Breast epithelium (tissue), 4 donors: Measurements from ENCODE around the gene NRF1. TPM values are rescaled to one million over a fixed set of nuclear protein-coding genes. Genes with fewer than 3 reads are reported as not detected.
"Not testable (repeated sequence)": the region's sequence is repeated elsewhere in the genome, so short reads cannot be mapped to it uniquely, and the experiment has no call there.

Experiments used
- DNase-seq, 2 donors: peaks; one replicate each; pipeline ENCODE4 v3.0.0-alpha.2; 2019; ENCODE audit warnings: low spot score in 2 of 2
- H3K27ac ChIP-seq, 2 donors: fragments of 200-600 bp; sonication (generic) in 1 of 2; one replicate each; pipeline ENCODE4 v1.5.1; 2016 to 2019; ENCODE audit warnings: mild to moderate bottlenecking in 1 of 2
- H3K27me3 ChIP-seq, 2 donors: fragments of 200-600 bp; sonication (generic) in 1 of 2; one replicate each; pipeline versions ENCODE4 v1.5.1 to v1.6.0; 2017 to 2019; ENCODE audit warnings: control low read depth in 1 of 2, mild to moderate bottlenecking in 1 of 2
- H3K36me3 ChIP-seq: fragments of 200-600 bp; one replicate; pipeline ENCODE4 v1.5.1; 2019
- H3K4me1 ChIP-seq, 2 donors: fragments of 200-600 bp; sonication (generic); one replicate each; pipeline ENCODE4 v1.5.1; 2016 to 2019; ENCODE audit warnings: control low read depth in 1 of 2
- H3K4me3 ChIP-seq, 3 donors: fragments of 200-600 bp; sonication (generic); 1 replicate in 2 of 3; 2 replicates in 1 of 3; pipeline ENCODE4 v1.5.1; 2016 to 2019; ENCODE audit warnings: mild to moderate bottlenecking in 3 of 3, moderate library complexity in 2 of 3
- H3K9me3 ChIP-seq, 2 donors: fragments of 200-600 bp; sonication (generic) in 1 of 2; one replicate each; pipeline ENCODE4 v1.5.1; 2016 to 2019; ENCODE audit warnings: control low read depth in 1 of 2
- CTCF ChIP-seq, 3 donors: fragments of 450-650 bp; IDR thresholded peaks; one replicate each; pipeline ENCODE4 v1.5.1; 2016 to 2017; ENCODE audit warnings: antibody characterized with exemption in 3 of 3, mild to moderate bottlenecking in 3 of 3, moderate library complexity in 3 of 3
- POLR2A ChIP-seq: fragments of 450-650 bp; IDR thresholded peaks from one replicate; pipeline ENCODE4 v1.6.1; 2016; ENCODE audit warnings: antibody characterized with exemption, mild to moderate bottlenecking, moderate library complexity
- POLR2AphosphoS5 ChIP-seq, 3 donors: sonication (generic); formaldehyde crosslinking; IDR thresholded peaks; one replicate each; pipeline ENCODE4 v1.6.1; 2017; ENCODE audit warnings: antibody characterized with exemption in 3 of 3
- intact Hi-C: fragments of 100-400 bp; cut with DNase I; formaldehyde crosslinking; loops from one replicate; pipeline ENCODE4 v1.15.1; 2023; ENCODE audit warnings: low total_unique reads
- total RNA-seq, 3 donors: library from RNA; depleted of rRNA; stranded (reverse); fragments of >200 nt; gene quantifications; one replicate each; pipeline ENCODE4 v1.1.0, GENCODE V29; 2016

NRF1 gene
- total RNA-seq, 3 donors from 2014 or later = 24.5 to 29.2 (median 27.2) TPM

- intact Hi-C loops = no loop called here
- DNase-seq = no peak
- Histone ChIP-seq H3K27ac (no peak overlapping the region), H3K4me3 (no peak overlapping the region), H3K4me1 (no peaks in the 10 kb centered on the region), H3K36me3 (no peaks in the 10 kb centered on the region), H3K9me3 (no peaks in the 10 kb centered on the region), H3K27me3 (no peaks in the 10 kb centered on the region)
- TF ChIP-seq CTCF (IDR thresholded peaks at IDR 0.05) = no peak
- no peak for TF ChIP-seq POLR2AphosphoS5 (IDR thresholded peaks at IDR 0.05)
- TF ChIP-seq POLR2A = no peak
These were observed 182.2 kb downstream of the NRF1 start for GRCh38 chr7:129793506-129794310.

- H3K27ac ChIP-seq, H3K4me1 ChIP-seq, H3K9me3 ChIP-seq, intact Hi-C loops, H3K4me3 ChIP-seq, H3K27me3 ChIP-seq, DNase-seq, H3K36me3 ChIP-seq: not testable (repeated sequence)
These were observed 182.9 kb downstream of the NRF1 start for GRCh38 chr7:129794461-129794860.

- no peaks in the 10 kb centered on the region for H3K27me3 ChIP-seq
- no peaks in the 10 kb centered on the region for H3K36me3 ChIP-seq
- no peak for DNase-seq
- no peak overlapping the region for H3K4me3 ChIP-seq
- H3K9me3 ChIP-seq = no peaks in the 10 kb centered on the region
- no peak overlapping the region for H3K27ac ChIP-seq
- H3K4me1 ChIP-seq = no peaks in the 10 kb centered on the region
- intact Hi-C loops = no loop called here
- TF ChIP-seq POLR2A = no peak
- TF ChIP-seq POLR2AphosphoS5 (IDR thresholded peaks at IDR 0.05) = no peak
- no peak for TF ChIP-seq CTCF (IDR thresholded peaks at IDR 0.05)
These were observed 184.8 kb downstream of the NRF1 start for GRCh38 chr7:129796186-129796775.

GRCh38 chr7:129797214-129797789 lies 185.8 kb downstream of the NRF1 start:
- TF ChIP-seq POLR2A (no peak), POLR2AphosphoS5 (IDR thresholded peaks at IDR 0.05) (no peak), CTCF (IDR thresholded peaks at IDR 0.05) (no peak)

GRCh38 chr7:129798616-129799349 lies 187.3 kb downstream of the NRF1 start:
- no peaks in the 10 kb centered on the region for H3K27me3 ChIP-seq
- no peak for TF ChIP-seq POLR2AphosphoS5 (IDR thresholded peaks at IDR 0.05)
- no peak for TF ChIP-seq CTCF (IDR thresholded peaks at IDR 0.05)
- TF ChIP-seq POLR2A = no peak
- H3K4me3 ChIP-seq = no peak overlapping the region
- DNase-seq = no peak
- intact Hi-C loops = no loop called here
- no peak overlapping the region for H3K27ac ChIP-seq
- H3K9me3 ChIP-seq = no peaks in the 10 kb centered on the region
- H3K36me3 ChIP-seq = no peaks in the 10 kb centered on the region
- H3K4me1 ChIP-seq = no peaks in the 10 kb centered on the region

More at GRCh38 chr7:129797214-129797789, 185.8 kb downstream of the NRF1 start:
- H3K27me3 ChIP-seq = no peaks in the 10 kb centered on the region
- H3K36me3 ChIP-seq = no peaks in the 10 kb centered on the region
- no peaks in the 10 kb centered on the region for H3K4me1 ChIP-seq
- no peak overlapping the region for H3K4me3 ChIP-seq
- intact Hi-C loops = no loop called here
- DNase-seq = no peak
- no peak overlapping the region for H3K27ac ChIP-seq
- no peaks in the 10 kb centered on the region for H3K9me3 ChIP-seq
